Activated T-helper 17 cell treated with anti-CD3 and anti-CD28 coated beads, Interleukin-2, amount 50 U/mL, for 72 hours (primary cell): ENCODE results near the gene ELP4. TPM values are rescaled to one million over a fixed set of nuclear protein-coding genes. Genes with fewer than 3 reads are reported as not detected.
"Not testable (repeated sequence)": the region's sequence is repeated elsewhere in the genome, so short reads cannot be mapped to it uniquely, and the experiment has no call there.

ENCODE experiments used
- ATAC-seq: fragments of 150-1000 bp; cut with Tn5 transposase; replicated peaks from 2 replicates; pipeline ENCODE4 v1.10.0; 2021; ENCODE audit warnings: mild to moderate bottlenecking, moderate library complexity
- H3K27ac Mint-ChIP-seq: one replicate; pipeline ENCODE4 v1.8.0; 2022; ENCODE audit warnings: mixed read lengths
- H3K27me3 Mint-ChIP-seq: one replicate; pipeline ENCODE4 v1.8.0; 2022; ENCODE audit warnings: mixed read lengths
- H3K36me3 Mint-ChIP-seq: one replicate; pipeline ENCODE4 v1.8.0; 2022; ENCODE audit warnings: low read depth, mild to moderate bottlenecking, mixed read lengths
- H3K4me1 Mint-ChIP-seq: one replicate; pipeline ENCODE4 v1.8.0; 2022; ENCODE audit warnings: mixed read lengths
- H3K4me3 Mint-ChIP-seq: one replicate; pipeline ENCODE4 v1.8.0; 2022; ENCODE audit warnings: mild to moderate bottlenecking, mixed read lengths
- H3K9me3 Mint-ChIP-seq: one replicate; pipeline ENCODE4 v1.8.0; 2022; ENCODE audit warnings: mixed read lengths
- total RNA-seq, 2 donors: library from RNA; stranded (reverse); gene quantifications; one replicate each; pipeline ENCODE4 v1.2.3, GENCODE V29; 2022

ELP4 gene, protein sequence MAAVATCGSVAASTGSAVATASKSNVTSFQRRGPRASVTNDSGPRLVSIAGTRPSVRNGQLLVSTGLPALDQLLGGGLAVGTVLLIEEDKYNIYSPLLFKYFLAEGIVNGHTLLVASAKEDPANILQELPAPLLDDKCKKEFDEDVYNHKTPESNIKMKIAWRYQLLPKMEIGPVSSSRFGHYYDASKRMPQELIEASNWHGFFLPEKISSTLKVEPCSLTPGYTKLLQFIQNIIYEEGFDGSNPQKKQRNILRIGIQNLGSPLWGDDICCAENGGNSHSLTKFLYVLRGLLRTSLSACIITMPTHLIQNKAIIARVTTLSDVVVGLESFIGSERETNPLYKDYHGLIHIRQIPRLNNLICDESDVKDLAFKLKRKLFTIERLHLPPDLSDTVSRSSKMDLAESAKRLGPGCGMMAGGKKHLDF
- total RNA-seq: 10 to 100 TPM; 15.9 to 19.0 TPM

DNA sequence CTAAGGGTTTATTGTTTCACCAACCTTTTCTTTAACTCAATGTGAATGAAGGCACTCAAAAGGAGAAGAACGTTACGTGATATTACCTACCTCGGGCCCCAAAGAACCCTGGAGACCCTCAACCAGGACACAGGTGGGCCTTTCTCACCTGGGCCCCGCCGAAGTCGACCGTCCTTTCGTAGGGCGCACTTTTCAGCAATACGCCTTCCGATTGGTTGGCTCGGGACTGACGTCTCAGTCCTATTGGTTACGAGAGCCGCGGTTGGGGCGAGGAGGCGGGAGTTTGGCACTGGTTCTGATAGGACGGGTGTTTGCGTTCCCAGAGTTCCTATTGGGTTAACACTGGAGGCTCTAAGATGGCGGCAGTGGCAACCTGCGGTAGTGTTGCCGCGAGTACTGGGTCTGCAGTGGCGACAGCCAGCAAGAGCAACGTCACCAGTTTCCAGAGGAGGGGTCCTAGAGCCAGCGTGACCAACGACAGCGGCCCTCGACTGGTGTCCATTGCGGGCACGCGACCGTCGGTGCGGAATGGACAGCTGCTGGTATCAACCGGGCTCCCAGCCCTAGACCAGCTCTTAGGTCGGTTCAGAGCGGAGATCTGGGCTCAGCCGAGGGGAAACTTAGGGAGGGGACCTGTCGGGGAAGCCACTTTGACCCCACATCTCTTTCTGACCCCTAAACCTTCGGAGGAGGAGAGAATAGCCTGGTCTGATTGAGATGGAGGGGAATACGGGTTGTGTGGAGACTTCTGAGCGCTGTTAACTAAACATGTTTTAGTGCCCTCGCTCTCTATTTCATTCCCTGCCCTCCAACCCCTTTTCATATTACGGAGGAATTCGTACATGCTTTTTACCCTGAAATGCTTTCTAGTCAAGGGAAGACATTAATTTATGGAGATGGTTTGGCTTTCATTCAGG is at the start of gene ELP4, which contains the start of gene IMMP1L:
ELP4 (plus strand) TSS at position 339 of the 917 bp plus-strand sequence; CDS start at position 357, 18 bp downstream.
IMMP1L (minus strand) TSS at position 194 of the 917 bp plus-strand sequence. CDS start 46,346 bp downstream, outside the sequence.
- no peaks in the 10 kb centered on the region for H3K27me3 Mint-ChIP-seq
- peaks cover 16% of the 10 kb centered on the region for H3K4me1 Mint-ChIP-seq
- ATAC-seq: peak; percentile 100
- H3K9me3 Mint-ChIP-seq: no peaks in the 10 kb centered on the region
- peak within 1 kb of the TSS; percentile 92 for H3K27ac Mint-ChIP-seq
- peaks cover 12% of the 10 kb centered on the region for H3K36me3 Mint-ChIP-seq
- H3K4me3 Mint-ChIP-seq: peak within 1 kb of the TSS; percentile 92

DNA sequence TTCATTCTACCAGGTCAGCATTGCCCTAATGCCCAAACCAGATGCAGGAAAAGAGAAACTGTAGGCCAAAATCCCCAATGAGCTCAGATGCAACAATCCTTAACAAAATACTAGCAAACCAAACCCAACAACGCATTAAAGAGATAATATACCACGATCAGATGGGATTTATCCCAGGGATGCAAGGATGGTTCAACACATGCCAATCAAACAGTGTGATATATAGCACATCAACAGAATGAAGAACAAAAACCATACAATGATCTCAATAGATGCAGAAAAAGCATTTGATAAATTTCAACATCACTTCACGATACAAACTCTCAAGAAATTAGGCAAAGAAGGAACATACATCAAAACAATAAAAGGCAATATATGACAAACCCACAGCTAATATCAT is 45.1 kb upstream of the ELP4 start:
- H3K27ac Mint-ChIP-seq: no peak overlapping the region
- ATAC-seq: no peak
- peaks cover 11% of the 10 kb centered on the region for H3K9me3 Mint-ChIP-seq
- no peaks in the 10 kb centered on the region for H3K27me3 Mint-ChIP-seq
- H3K36me3 Mint-ChIP-seq: peaks cover 49% of the 10 kb centered on the region
- H3K4me1 Mint-ChIP-seq: no peaks in the 10 kb centered on the region
- H3K4me3 Mint-ChIP-seq: no peak overlapping the region

DNA sequence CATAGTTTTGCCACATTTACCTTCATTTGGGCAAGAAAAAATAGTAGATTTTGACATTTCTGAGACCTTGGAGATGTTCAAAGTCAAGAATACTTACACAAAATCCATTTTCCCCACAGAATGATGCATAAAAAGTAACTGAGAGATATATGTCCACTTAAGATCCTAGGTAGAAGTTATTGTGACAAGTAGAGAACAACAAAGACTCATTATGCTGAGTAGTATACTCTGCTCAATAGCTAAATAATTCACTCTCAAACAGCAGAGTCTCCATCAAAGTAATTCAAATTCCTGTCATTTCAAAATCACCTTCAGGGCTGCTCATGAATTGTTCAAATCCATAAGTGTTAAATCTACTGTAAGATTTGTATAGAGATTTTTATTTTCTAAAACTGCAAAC is 35.5 kb upstream of the ELP4 start:
- Mint-ChIP-seq H3K36me3 (peaks cover 5% of the 10 kb centered on the region), H3K4me3 (no peak overlapping the region), H3K27me3 (no peaks in the 10 kb centered on the region), H3K9me3 (peaks cover 3% of the 10 kb centered on the region), H3K27ac (no peak overlapping the region), H3K4me1 (peaks cover 4% of the 10 kb centered on the region)
- ATAC-seq: no peak

DNA sequence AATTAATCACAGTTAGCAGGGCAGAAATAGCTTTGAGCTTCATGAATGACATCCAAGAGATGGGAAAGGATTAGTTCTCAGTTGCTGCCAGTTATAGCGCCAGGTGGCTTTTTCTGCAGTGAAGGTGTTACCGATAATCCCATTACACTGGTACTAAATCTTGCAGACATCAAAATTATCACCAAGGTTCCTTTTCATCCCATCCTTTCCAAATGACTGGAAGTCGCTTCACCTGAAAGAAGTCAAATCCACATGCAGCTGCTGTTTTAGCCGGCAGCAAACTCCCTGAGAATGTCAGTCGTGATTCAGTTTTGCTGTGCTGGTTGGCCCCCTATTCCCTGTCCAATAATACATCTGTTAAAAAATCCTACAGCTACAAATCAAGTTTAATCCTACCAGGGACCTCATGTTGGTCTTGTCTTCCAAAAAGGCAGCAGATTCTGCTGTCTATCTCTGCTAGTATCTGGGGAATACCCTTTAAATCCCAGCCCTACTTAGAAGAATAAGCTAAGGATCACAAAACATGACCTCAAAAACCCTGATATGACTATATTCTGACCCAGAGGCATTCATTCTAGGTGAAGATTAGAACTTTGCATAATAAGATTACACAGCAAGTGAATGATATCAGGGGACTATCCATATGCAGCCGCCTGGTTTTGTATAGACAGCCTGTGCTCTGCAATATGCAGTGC is 31.9 kb upstream of the ELP4 start:
- H3K4me1 Mint-ChIP-seq: peaks cover 4% of the 10 kb centered on the region
- ATAC-seq: peak; percentile 53
- no peak overlapping the region for H3K27ac Mint-ChIP-seq
- no peaks in the 10 kb centered on the region for H3K9me3 Mint-ChIP-seq
- H3K36me3 Mint-ChIP-seq: no peaks in the 10 kb centered on the region
- H3K4me3 Mint-ChIP-seq: no peak overlapping the region
- H3K27me3 Mint-ChIP-seq: no peaks in the 10 kb centered on the region

DNA sequence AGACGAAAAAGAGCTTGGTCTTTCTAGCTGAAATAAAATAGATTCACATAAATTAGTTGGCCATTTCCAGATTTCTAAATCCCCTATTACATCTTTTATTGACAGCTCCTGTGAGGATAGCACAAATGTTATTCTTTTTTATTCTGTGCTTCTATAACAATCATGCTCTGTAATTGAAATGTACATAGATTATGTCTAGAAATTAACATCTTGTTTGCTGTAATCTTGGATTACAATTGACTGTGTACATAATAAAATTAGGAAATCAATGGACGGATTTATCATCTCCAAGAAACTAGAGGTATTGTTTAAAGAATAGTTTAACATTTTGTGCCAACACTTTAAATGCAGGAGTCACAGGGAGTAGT is 31.4 kb upstream of the ELP4 start:
- no peak for ATAC-seq
- no peaks in the 10 kb centered on the region for H3K36me3 Mint-ChIP-seq

DNA sequence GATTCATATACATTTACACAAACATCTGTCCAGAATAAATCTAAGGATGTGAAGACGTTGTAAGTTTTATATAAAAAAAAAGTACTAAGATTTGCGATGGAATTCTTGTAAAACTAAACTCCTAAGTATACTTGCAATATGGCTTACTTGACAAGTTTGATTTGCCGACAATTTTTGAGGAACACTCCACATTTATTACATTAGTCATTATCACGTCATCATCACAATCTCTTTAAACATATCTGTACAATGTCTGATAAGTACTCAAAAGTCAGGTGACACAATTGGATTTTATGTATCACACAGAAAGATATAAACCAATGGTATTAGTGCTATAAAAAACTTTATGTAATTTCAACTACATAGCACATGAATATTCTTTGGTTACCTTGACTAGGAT is 30.5 kb upstream of the ELP4 start:
- Mint-ChIP-seq H3K4me1 (peaks cover 4% of the 10 kb centered on the region), H3K4me3 (no peak overlapping the region), H3K27ac (no peak overlapping the region), H3K9me3 (no peaks in the 10 kb centered on the region), H3K36me3 (no peaks in the 10 kb centered on the region), H3K27me3 (no peaks in the 10 kb centered on the region)
- no peak for ATAC-seq

More for the DNA sequence above, 31.4 kb upstream of the ELP4 start:
- Mint-ChIP-seq H3K9me3 (no peaks in the 10 kb centered on the region), H3K27me3 (no peaks in the 10 kb centered on the region), H3K27ac (no peak overlapping the region), H3K4me3 (no peak overlapping the region), H3K4me1 (peaks cover 4% of the 10 kb centered on the region)

DNA sequence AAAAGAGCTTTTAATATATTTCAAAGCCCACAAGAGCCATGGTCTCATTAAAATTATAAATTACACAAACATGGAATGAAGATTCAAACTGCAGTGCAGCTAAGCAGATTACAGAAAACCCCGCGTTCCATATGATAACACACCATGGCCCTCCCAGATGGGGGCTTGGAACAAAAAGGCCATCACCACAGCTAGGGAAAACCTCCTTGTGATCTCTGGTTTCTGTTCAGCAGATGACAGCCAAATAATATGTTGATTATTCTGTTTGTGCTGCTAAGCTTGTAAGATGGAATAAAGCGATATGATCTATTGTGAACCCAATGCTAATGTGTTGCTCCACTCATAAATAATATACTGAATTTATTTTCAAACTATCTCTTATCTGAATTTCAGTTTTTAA is 28.6 kb upstream of the ELP4 start:
- no peak overlapping the region for H3K27ac Mint-ChIP-seq
- H3K27me3 Mint-ChIP-seq: no peaks in the 10 kb centered on the region
- no peaks in the 10 kb centered on the region for H3K4me1 Mint-ChIP-seq
- H3K9me3 Mint-ChIP-seq: no peaks in the 10 kb centered on the region
- H3K36me3 Mint-ChIP-seq: no peaks in the 10 kb centered on the region
- no peak overlapping the region for H3K4me3 Mint-ChIP-seq
- ATAC-seq: no peak

DNA sequence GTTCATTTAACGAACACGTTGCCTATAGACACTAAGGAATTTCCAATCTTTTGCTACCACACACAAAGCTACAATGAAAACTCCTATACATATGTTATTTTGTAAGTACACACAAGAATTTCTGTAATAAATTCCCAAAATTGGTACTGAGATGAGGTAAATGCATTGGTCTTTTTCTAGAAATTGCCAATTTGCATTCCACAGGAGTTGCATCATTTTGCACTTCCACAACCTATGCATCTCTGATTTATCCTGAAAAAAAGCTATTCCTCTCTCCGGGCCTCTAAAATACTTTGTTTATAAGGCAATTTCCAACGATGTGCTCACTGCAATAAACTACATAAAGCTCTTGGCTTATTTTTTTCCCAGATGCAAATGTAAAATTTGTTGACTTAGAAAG is 25.1 kb upstream of the ELP4 start:
- Mint-ChIP-seq H3K27ac (no peak overlapping the region), H3K27me3 (no peaks in the 10 kb centered on the region), H3K4me1 (no peaks in the 10 kb centered on the region), H3K9me3 (no peaks in the 10 kb centered on the region), H3K4me3 (no peak overlapping the region), H3K36me3 (peaks cover 10% of the 10 kb centered on the region)
- no peak for ATAC-seq

DNA sequence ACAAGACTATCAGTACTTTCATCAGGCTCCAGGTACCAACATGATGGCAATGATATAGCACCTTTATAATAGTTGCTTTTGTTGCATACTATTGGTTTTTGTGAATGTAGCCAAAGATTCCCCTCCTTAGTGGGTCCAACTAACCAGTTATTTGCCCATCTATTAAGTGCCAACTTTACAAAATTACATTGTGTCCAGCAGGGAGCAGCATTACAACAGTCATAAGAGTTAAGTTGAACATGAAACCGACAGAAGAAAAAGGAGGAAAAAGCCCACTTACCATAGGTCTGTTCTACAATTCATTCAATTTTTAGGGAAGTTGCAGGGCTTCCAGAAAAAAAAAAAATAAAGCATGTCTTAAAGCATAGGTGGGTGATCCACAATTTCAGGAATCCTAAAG is 21.7 kb upstream of the ELP4 start:
- no peak for ATAC-seq
- Mint-ChIP-seq H3K9me3 (no peaks in the 10 kb centered on the region), H3K27ac (no peak overlapping the region), H3K4me3 (no peak overlapping the region), H3K36me3 (peaks cover 19% of the 10 kb centered on the region), H3K27me3 (no peaks in the 10 kb centered on the region), H3K4me1 (peaks cover 5% of the 10 kb centered on the region)

DNA sequence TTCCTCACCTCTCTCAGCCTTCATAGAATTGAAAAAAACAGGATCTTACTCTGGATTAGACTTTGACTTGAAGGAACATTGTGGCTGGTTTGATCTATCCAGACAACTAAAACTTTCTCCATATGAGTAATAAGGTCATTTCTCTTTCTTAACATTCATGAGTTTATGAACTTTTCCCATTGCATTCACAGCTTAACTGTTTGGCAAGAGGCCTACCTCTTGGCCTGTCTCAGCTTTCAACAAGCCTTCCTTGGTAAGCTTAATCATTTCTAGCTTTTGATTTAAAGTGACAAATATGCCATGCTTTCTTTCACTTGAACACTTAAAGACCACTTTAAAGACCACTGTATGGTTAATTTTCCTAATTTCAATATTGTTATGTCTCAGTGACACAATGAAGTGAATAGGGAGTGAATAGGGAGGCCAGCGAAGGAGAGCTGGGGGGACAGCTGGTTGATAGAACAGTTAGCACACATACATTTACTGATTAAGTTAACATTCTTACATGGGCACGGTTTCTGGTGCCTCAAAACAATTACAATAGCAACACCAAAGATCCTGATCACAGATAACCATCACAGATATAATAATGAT is 17.1 kb upstream of the ELP4 start:
- H3K27ac Mint-ChIP-seq: no peak overlapping the region
- no peaks in the 10 kb centered on the region for H3K27me3 Mint-ChIP-seq
- H3K36me3 Mint-ChIP-seq: peaks cover 49% of the 10 kb centered on the region
- H3K4me1 Mint-ChIP-seq: peaks cover 21% of the 10 kb centered on the region
- ATAC-seq: peak; percentile 35
- H3K9me3 Mint-ChIP-seq: no peaks in the 10 kb centered on the region
- no peak overlapping the region for H3K4me3 Mint-ChIP-seq

DNA sequence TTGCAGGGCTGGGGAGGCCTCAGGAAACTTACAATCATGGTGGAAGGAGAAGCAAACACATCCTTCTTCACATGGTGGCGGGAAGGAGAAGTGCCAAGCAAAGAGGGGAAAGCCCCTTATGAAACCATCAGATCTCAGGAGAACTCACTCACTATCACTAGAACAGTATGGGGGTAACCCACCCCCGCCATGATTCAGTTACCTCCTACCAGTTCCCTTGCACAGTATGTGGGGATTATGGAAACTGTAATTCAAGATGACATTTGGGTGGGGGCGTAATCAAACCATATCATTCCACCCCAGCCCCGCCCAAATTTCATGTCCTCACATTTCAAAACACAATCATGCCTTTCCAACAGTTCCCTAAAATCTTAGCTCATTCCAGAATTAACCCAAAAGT is 16.3 kb upstream of the ELP4 start:
- peaks cover 47% of the 10 kb centered on the region for H3K36me3 Mint-ChIP-seq
- no peak for ATAC-seq
- H3K4me3 Mint-ChIP-seq: no peak overlapping the region
- no peaks in the 10 kb centered on the region for H3K9me3 Mint-ChIP-seq
- peaks cover 21% of the 10 kb centered on the region for H3K4me1 Mint-ChIP-seq
- H3K27ac Mint-ChIP-seq: no peak overlapping the region
- no peaks in the 10 kb centered on the region for H3K27me3 Mint-ChIP-seq

DNA sequence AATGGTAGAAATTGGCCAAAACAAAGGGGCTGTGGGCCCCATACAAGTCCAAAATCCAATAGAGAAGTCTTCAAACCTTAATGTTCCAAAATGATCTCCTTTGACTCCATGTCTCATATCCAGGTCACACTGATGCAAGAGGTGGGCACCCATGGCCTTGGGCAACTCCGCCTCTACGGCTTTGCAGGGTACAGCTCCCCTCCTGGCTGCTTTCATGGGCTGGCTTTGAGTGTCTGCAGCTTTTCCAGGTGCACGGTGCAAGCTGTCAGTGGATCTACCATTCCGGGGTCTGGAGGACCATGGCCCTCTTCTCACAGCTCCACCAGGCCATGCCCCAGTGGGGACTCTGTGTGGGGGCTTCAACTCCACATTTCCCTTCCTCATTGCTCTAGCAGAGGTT is 15.8 kb upstream of the ELP4 start:
- H3K9me3 Mint-ChIP-seq, H3K27me3 Mint-ChIP-seq, ATAC-seq, H3K27ac Mint-ChIP-seq, H3K4me3 Mint-ChIP-seq: not testable (repeated sequence)
- Mint-ChIP-seq H3K4me1 (peaks cover 21% of the 10 kb centered on the region), H3K36me3 (peaks cover 46% of the 10 kb centered on the region)

DNA sequence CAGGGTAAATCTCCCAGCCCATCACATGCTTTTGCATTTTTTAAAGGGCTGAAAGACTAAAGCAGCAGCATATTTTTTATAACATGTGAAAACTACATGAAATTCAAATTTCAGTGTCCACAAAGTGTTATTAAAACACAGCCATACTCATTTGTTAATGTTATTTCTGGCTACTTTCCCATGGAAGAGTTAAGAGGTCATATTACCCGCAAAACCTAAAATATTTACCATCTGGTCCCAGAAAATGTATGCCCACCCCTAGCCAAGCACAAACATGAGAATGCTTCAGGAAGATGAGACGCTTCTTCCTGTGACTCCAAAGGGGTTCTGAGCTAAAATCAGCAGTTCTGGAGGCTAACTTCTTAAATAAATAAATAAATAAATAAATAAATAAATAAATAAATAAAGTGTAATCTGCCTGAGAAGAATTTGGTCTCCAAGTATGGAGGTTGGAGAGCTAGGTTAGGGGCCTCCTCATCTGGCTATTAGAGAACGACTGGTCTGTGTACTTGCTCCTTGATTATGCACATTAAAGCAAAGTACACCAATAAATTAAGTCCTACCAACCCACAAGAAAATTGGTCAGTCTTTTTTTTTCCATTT is 9.9 kb upstream of the ELP4 start:
- ATAC-seq: no peak
- H3K27me3 Mint-ChIP-seq: no peaks in the 10 kb centered on the region
- H3K4me3 Mint-ChIP-seq: no peak overlapping the region
- peaks cover 9% of the 10 kb centered on the region for H3K4me1 Mint-ChIP-seq
- H3K36me3 Mint-ChIP-seq: peaks cover 43% of the 10 kb centered on the region
- no peaks in the 10 kb centered on the region for H3K9me3 Mint-ChIP-seq
- H3K27ac Mint-ChIP-seq: no peak overlapping the region

DNA sequence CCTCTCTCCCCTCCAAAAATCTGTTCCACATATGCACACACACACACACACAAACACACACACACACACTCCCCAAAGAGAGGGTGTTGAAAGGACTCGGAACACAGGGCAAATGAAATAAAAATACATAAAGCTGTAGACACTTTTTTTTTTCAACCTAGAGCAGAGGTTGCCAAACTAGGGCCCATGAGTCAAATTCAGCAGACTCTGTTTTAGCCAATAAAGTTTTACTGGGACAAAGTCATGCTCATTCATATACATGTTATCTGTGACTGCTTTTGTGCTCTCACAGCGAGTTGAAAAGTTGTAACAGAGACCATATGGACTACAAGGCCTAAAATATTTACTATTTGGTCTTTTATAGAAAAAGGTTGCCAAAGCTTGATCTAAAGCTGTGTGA is 9.0 kb upstream of the ELP4 start:
- no peak overlapping the region for H3K4me3 Mint-ChIP-seq
- peaks cover 43% of the 10 kb centered on the region for H3K36me3 Mint-ChIP-seq
- no peak for ATAC-seq
- H3K4me1 Mint-ChIP-seq: peaks cover 7% of the 10 kb centered on the region
- H3K27ac Mint-ChIP-seq: no peak overlapping the region
- H3K27me3 Mint-ChIP-seq: no peaks in the 10 kb centered on the region
- H3K9me3 Mint-ChIP-seq: no peaks in the 10 kb centered on the region
